ENCODE measurements around the gene TRMT61A. TPM values are rescaled to one million over a fixed set of nuclear protein-coding genes. Genes with fewer than 3 reads are reported as not detected.

Gene TRMT61A
- polyA plus RNA-seq, 1 of the 3 experiments (the other 2 are of a cell fraction) = 15.8 TPM

- Histone ChIP-seq H3K9ac (no peak overlapping the region), H4K20me1 (ENCODE audit: insufficient read depth) (peaks cover 5% of the 10 kb centered on the region; the same call in 1 of the 2 replicates), H3K4me3 (ENCODE audit: low read depth in 2 of 2, low read length in 1 of 2) (no peak overlapping the region), H3K27ac (ENCODE audit: low read depth in 2 of 2, low read length in 1 of 2) (no peak overlapping the region), H3K9me2 (no peaks in the 10 kb centered on the region), H3K4me2 (no peak overlapping the region), H3K27me3 (ENCODE audit: insufficient read depth) (no peaks in the 10 kb centered on the region), H3F3A (replicated peaks; ENCODE audit: insufficient read depth) (peaks cover 6% of the 10 kb centered on the region), H3K36me3 (replicated peaks in 1 of 2; ENCODE audit: control insufficient read depth in 1 of 2, insufficient read depth in 2 of 2, low read length in 1 of 2) (peaks cover 46 to 50% of the 10 kb centered on the region in 2 experiments), H2AFZ (ENCODE audit: low read depth) (no peak overlapping the region), H3K4me1 (ENCODE audit: control insufficient read depth in 1 of 2, insufficient read depth in 2 of 2, low read depth in 1 of 2, low read length in 1 of 2) (peaks cover 3% of the 10 kb centered on the region in 2 experiments; a peak in 1 of 4 replicates), H3K79me2 (ENCODE audit: insufficient read depth) (no peaks in the 10 kb centered on the region), H3K9me3 (no peaks in the 10 kb centered on the region)
- TF ChIP-seq RAD21 (IDR thresholded peaks at IDR 0.05; ENCODE audit: low read length) (no peak), MEF2A (IDR thresholded peaks at IDR 0.05; ENCODE audit: borderline replicate concordance, low read depth) (no peak), RCOR1 (IDR thresholded peaks at IDR 0.05; ENCODE audit: low read length) (no peak), GABPA (IDR thresholded peaks at IDR 0.05; ENCODE audit: low read depth) (no peak), JUND (IDR thresholded peaks at IDR 0.05) (no peak), CHD2 (IDR thresholded peaks at IDR 0.05; ENCODE audit: low read length, partially characterized antibody) (no peak), FOXJ3 (CRISPR knock-in tag; IDR thresholded peaks at IDR 0.05) (no peak), FOSL2 (IDR thresholded peaks at IDR 0.05; ENCODE audit: borderline replicate concordance, low read depth) (no peak), USF1 (IDR thresholded peaks at IDR 0.05; ENCODE audit: borderline replicate concordance, low read depth) (no peak), USF2 (IDR thresholded peaks at IDR 0.05; ENCODE audit: borderline replicate concordance, low read depth, low read length) (no peak), SMC3 (IDR thresholded peaks at IDR 0.05; ENCODE audit: low read depth, low read length) (no peak), NFIC (IDR thresholded peaks at IDR 0.05; ENCODE audit: borderline replicate concordance) (no peak)
- no peak for DNase-seq
- CTCF ChIA-PET = interaction anchor here (1.2 to 6.2 kb wide), 3 partner anchors 8 to 38 kb away, joined by 4 to 46 read pairs (median 24); no protein-coding TSS in a partner anchor
- WGBS (ENCODE audit: low lambda C conversion rate) = 96% methylated on average over 3 of the region's 3 CpGs
- POLR2A ChIA-PET = no interaction called here
Observed at GRCh38 chr14:103507751-103508150, 21.2 kb upstream of the TRMT61A start.

GRCh38 chr14:103508521-103509329, 20.3 kb upstream of the TRMT61A start:
- Histone ChIP-seq H4K20me1 (ENCODE audit: insufficient read depth) (peaks cover 5% of the 10 kb centered on the region; the same call in 1 of the 2 replicates), H3K27ac (ENCODE audit: low read depth in 2 of 2, low read length in 1 of 2) (no peak overlapping the region), H3K79me2 (ENCODE audit: insufficient read depth) (no peaks in the 10 kb centered on the region), H3K36me3 (replicated peaks in 1 of 2; ENCODE audit: control insufficient read depth in 1 of 2, insufficient read depth in 2 of 2, low read length in 1 of 2) (peaks cover 37 to 40% of the 10 kb centered on the region in 2 experiments), H3F3A (replicated peaks; ENCODE audit: insufficient read depth) (peaks cover 12% of the 10 kb centered on the region), H3K4me2 (no peak overlapping the region), H2AFZ (ENCODE audit: low read depth) (no peak overlapping the region), H3K4me3 (ENCODE audit: low read depth in 2 of 2, low read length in 1 of 2) (no peak overlapping the region), H3K4me1 (ENCODE audit: control insufficient read depth in 1 of 2, insufficient read depth in 2 of 2, low read depth in 1 of 2, low read length in 1 of 2) (peaks cover 3 to 10% of the 10 kb centered on the region in 2 experiments; a peak in 1 of 4 replicates), H3K27me3 (ENCODE audit: insufficient read depth) (no peaks in the 10 kb centered on the region), H3K9ac (no peak overlapping the region), H3K9me3 (no peaks in the 10 kb centered on the region), H3K9me2 (no peaks in the 10 kb centered on the region)
- WGBS (ENCODE audit: low lambda C conversion rate) = 88% methylated on average over 16 of the region's 16 CpGs
- ChIA-PET POLR2A (interaction anchor here (0.6 to 0.9 kb wide), 2 partner anchors 8 to 37 kb away, joined by 4 read pairs; no protein-coding TSS in a partner anchor), CTCF (interaction anchor here (1.2 to 6.2 kb wide), 3 partner anchors 9 to 38 kb away, joined by 4 to 46 read pairs (median 24); no protein-coding TSS in a partner anchor)
- no peak for DNase-seq
- no peak for TF ChIP-seq TEAD4 (IDR thresholded peaks at IDR 0.05; ENCODE audit: borderline replicate concordance, insufficient read depth)
- no peak for TF ChIP-seq NFIC (IDR thresholded peaks at IDR 0.05; ENCODE audit: borderline replicate concordance)
- TF ChIP-seq FOSL2 (IDR thresholded peaks at IDR 0.05; ENCODE audit: borderline replicate concordance, low read depth) = no peak
- TF ChIP-seq MEF2A (IDR thresholded peaks at IDR 0.05; ENCODE audit: borderline replicate concordance, low read depth) = no peak
- TF ChIP-seq MXI1 (IDR thresholded peaks at IDR 0.05; ENCODE audit: low read depth, low read length) = no peak
- no peak for TF ChIP-seq JUND (IDR thresholded peaks at IDR 0.05)
- TF ChIP-seq FOXJ3 (CRISPR knock-in tag; IDR thresholded peaks at IDR 0.05) = no peak
- no peak for TF ChIP-seq RXRA (IDR thresholded peaks at IDR 0.05; ENCODE audit: borderline replicate concordance, low read depth)
- no peak for TF ChIP-seq ZBTB33 (IDR thresholded peaks at IDR 0.05; ENCODE audit: borderline replicate concordance, low read depth)
- TF ChIP-seq CTCF (IDR thresholded peaks at IDR 0.05) = no peak
- no peak for TF ChIP-seq GATA2 (CRISPR knock-in tag; IDR thresholded peaks at IDR 0.05)
- TF ChIP-seq EZH2phosphoT487 (IDR thresholded peaks at IDR 0.05; ENCODE audit: borderline replicate concordance, low read depth) = no peak
- no peak for TF ChIP-seq MAX (IDR thresholded peaks at IDR 0.05; ENCODE audit: low read depth)

All from SK-N-SH (cell line).